Mesenchymal stem cell (in vitro differentiated cells and primary cell): Measurements from ENCODE around the gene DNHD1.

Experiments used
- DNase-seq: peaks from one replicate; pipeline ENCODE4 v3.0.0-alpha.2; 2013
- H2AFZ ChIP-seq: one replicate; pipeline ENCODE4 v1.6.1; 2013; ENCODE audit warnings: low read depth, mild to moderate bottlenecking, control low read depth, inconsistent platforms, low read length, moderate library complexity
- H2AK5ac ChIP-seq: 2 replicates; pipeline ENCODE4 v1.6.1; 2013; ENCODE audit warnings: low read length, moderate library complexity, mild to moderate bottlenecking, inconsistent platforms; ENCODE audit not compliant: severe bottlenecking
- H2BK120ac ChIP-seq: one replicate; pipeline ENCODE4 v1.6.1; 2013; ENCODE audit warnings: low read depth, mild to moderate bottlenecking, inconsistent platforms, low read length, moderate library complexity
- H2BK12ac ChIP-seq, 2 experiments: one replicate each; pipeline ENCODE4 v1.6.1; 2013; ENCODE audit warnings: inconsistent platforms in 2 of 2, low read length in 2 of 2, mild to moderate bottlenecking in 2 of 2, moderate library complexity in 2 of 2, control low read depth in 1 of 2
- H2BK15ac ChIP-seq: one replicate; pipeline ENCODE4 v1.6.1; 2013; ENCODE audit warnings: mild to moderate bottlenecking, low read depth, inconsistent platforms; ENCODE audit not compliant: poor library complexity, severe bottlenecking
- H2BK5ac ChIP-seq: 2 replicates; pipeline ENCODE4 v1.6.1; 2013; ENCODE audit warnings: low read depth, mild to moderate bottlenecking, low read length, control low read depth, inconsistent platforms; ENCODE audit not compliant: poor library complexity, severe bottlenecking
- H3K14ac ChIP-seq, 2 experiments: one replicate each; pipeline ENCODE4 v1.6.1; 2013; ENCODE audit warnings: inconsistent platforms in 2 of 2, low read length in 2 of 2, control low read depth in 1 of 2, mild to moderate bottlenecking in 1 of 2, moderate library complexity in 1 of 2
- H3K18ac ChIP-seq, 2 experiments: one replicate each; pipeline ENCODE4 v1.6.1; 2013; ENCODE audit warnings: inconsistent platforms in 2 of 2, low read length in 2 of 2, control low read depth in 1 of 2, low read depth in 1 of 2, mild to moderate bottlenecking in 1 of 2
- H3K23ac ChIP-seq, 2 experiments: one replicate each; pipeline ENCODE4 v1.6.1; 2013; ENCODE audit warnings: inconsistent platforms in 2 of 2, low read length in 2 of 2, mild to moderate bottlenecking in 2 of 2, moderate library complexity in 2 of 2, control low read depth in 1 of 2
- H3K27ac ChIP-seq: 2 replicates; pipeline ENCODE4 v1.5.1; 2013; ENCODE audit warnings: mild to moderate bottlenecking, moderate library complexity, low read length, control low read depth, inconsistent platforms; ENCODE audit not compliant: poor library complexity, severe bottlenecking
- H3K27me3 ChIP-seq, 2 experiments: 2 replicates each; pipeline versions ENCODE4 v1.6.1 to v1.7.0; 2013; ENCODE audit warnings: low read length in 2 of 2, mild to moderate bottlenecking in 2 of 2, moderate library complexity in 2 of 2, control low read depth in 1 of 2, inconsistent platforms in 1 of 2; ENCODE audit not compliant: control insufficient read depth in 1 of 2, insufficient read depth in 1 of 2
- H3K36me3 ChIP-seq, 2 experiments: 2 replicates each; pipeline versions ENCODE4 v1.6.1 to v1.7.0; 2013; ENCODE audit warnings: low read length in 2 of 2, control low read depth in 1 of 2, inconsistent platforms in 1 of 2, low read depth in 1 of 2, mild to moderate bottlenecking in 1 of 2; ENCODE audit not compliant: insufficient read depth in 2 of 2, control insufficient read depth in 1 of 2
- H3K4ac ChIP-seq, 2 experiments: one replicate each; pipeline ENCODE4 v1.6.1; 2013; ENCODE audit warnings: inconsistent platforms in 2 of 2, low read length in 2 of 2, mild to moderate bottlenecking in 2 of 2, moderate library complexity in 2 of 2, control low read depth in 1 of 2, low read depth in 1 of 2
- H3K4me1 ChIP-seq: 2 replicates; pipeline ENCODE4 v1.6.1; 2013; ENCODE audit warnings: low read depth, low read length, control low read depth; ENCODE audit not compliant: control insufficient read depth, insufficient read depth
- H3K4me2 ChIP-seq: 2 replicates; pipeline ENCODE4 v1.6.1; 2013; ENCODE audit warnings: low read length, mild to moderate bottlenecking, inconsistent platforms; ENCODE audit not compliant: poor library complexity, severe bottlenecking
- H3K4me3 ChIP-seq, 2 experiments: 2 replicates each; pipeline versions ENCODE4 v1.5.1 to v1.7.0; 2013; ENCODE audit warnings: low read length in 2 of 2, mild to moderate bottlenecking in 2 of 2, control low read depth in 1 of 2, low read depth in 1 of 2; ENCODE audit not compliant: insufficient read depth in 1 of 2
- H3K79me1 ChIP-seq: replicated peaks from 2 replicates; pipeline ENCODE4 v1.6.1; 2013; ENCODE audit warnings: mild to moderate bottlenecking, control low read depth, low read length, inconsistent platforms; ENCODE audit not compliant: poor library complexity, severe bottlenecking
- H3K9ac ChIP-seq: 2 replicates; pipeline ENCODE4 v1.7.0; 2013; ENCODE audit warnings: mild to moderate bottlenecking, low read length, moderate library complexity
- H3K9me3 ChIP-seq: 2 replicates; pipeline ENCODE4 v1.7.0; 2013; ENCODE audit warnings: mild to moderate bottlenecking, low read length; ENCODE audit not compliant: control insufficient read depth
- H4K8ac ChIP-seq: one replicate; pipeline ENCODE4 v1.6.1; 2013; ENCODE audit warnings: inconsistent platforms, mild to moderate bottlenecking, low read length, moderate library complexity
- H4K91ac ChIP-seq: one replicate; pipeline ENCODE4 v1.6.1; 2013; ENCODE audit warnings: mild to moderate bottlenecking, low read length, inconsistent platforms
- WGBS: methylation state at CpG from one replicate; pipeline ENCODE4 v1.1.7; 2013; ENCODE audit warnings: mixed read lengths; 5-methylcytosine and 5-hydroxymethylcytosine counted together

The DNHD1 gene

GRCh38 chr11:6557761-6558674 is 60.9 kb downstream of the DNHD1 start:
- Histone ChIP-seq H3K9ac (no peak overlapping the region), H2BK120ac (no peak overlapping the region), H4K91ac (no peak overlapping the region), H3K27ac (no peak overlapping the region), H2BK12ac (no peak overlapping the region), H3K4me1 (peaks cover 12% of the 10 kb centered on the region), H2AFZ (no peak overlapping the region), H3K4me2 (no peak overlapping the region), H4K8ac (no peak overlapping the region), H3K14ac (no peak overlapping the region), H3K4ac (no peak overlapping the region), H2AK5ac (no peak overlapping the region), H3K4me3 (no peak overlapping the region), H3K23ac (no peak overlapping the region), H3K18ac (no peak overlapping the region), H3K36me3 (peaks cover 13 to 47% of the 10 kb centered on the region in 2 experiments), H3K27me3 (no peaks in the 10 kb centered on the region), H3K79me1 (no peaks in the 10 kb centered on the region), H2BK15ac (no peak overlapping the region), H3K9me3 (no peaks in the 10 kb centered on the region), H2BK5ac (no peak overlapping the region)
- no peak for DNase-seq
- 95% methylated on average over 14 of the region's 14 CpGs for WGBS

GRCh38 chr11:6559369-6559768 is 62.3 kb downstream of the DNHD1 start:
- no peak overlapping the region for H2BK120ac ChIP-seq
- no peak overlapping the region for H3K9ac ChIP-seq
- WGBS: 100% methylated on average over 1 of the region's 1 CpG
- H3K4me2 ChIP-seq: no peak overlapping the region
- no peak overlapping the region for H3K4me3 ChIP-seq
- H3K27ac ChIP-seq: no peak overlapping the region
- H4K91ac ChIP-seq: no peak overlapping the region
- H3K36me3 ChIP-seq: peaks cover 16 to 60% of the 10 kb centered on the region in 2 experiments
- no peak for DNase-seq
- no peaks in the 10 kb centered on the region for H3K79me1 ChIP-seq
- no peak overlapping the region for H3K18ac ChIP-seq
- H2BK5ac ChIP-seq: no peak overlapping the region
- no peak overlapping the region for H2BK15ac ChIP-seq
- H3K23ac ChIP-seq: no peak overlapping the region
- H3K27me3 ChIP-seq: no peaks in the 10 kb centered on the region
- H2AK5ac ChIP-seq: no peak overlapping the region
- no peak overlapping the region for H3K14ac ChIP-seq
- H2AFZ ChIP-seq: no peak overlapping the region
- no peak overlapping the region for H4K8ac ChIP-seq
- H3K4ac ChIP-seq: no peak overlapping the region
- H2BK12ac ChIP-seq: no peak overlapping the region
- peaks cover 17% of the 10 kb centered on the region for H3K4me1 ChIP-seq
- no peaks in the 10 kb centered on the region for H3K9me3 ChIP-seq

- no peak overlapping the region for H2BK120ac ChIP-seq
- H4K91ac ChIP-seq: no peak overlapping the region
- no peak overlapping the region for H3K23ac ChIP-seq
- H3K36me3 ChIP-seq: peaks cover 16 to 68% of the 10 kb centered on the region in 2 experiments
- no peak overlapping the region for H3K14ac ChIP-seq
- H2AK5ac ChIP-seq: no peak overlapping the region
- no peak overlapping the region for H2AFZ ChIP-seq
- no peak overlapping the region for H2BK12ac ChIP-seq
- WGBS: 92% methylated on average over 3 of the region's 3 CpGs
- no peak for DNase-seq
- no peaks in the 10 kb centered on the region for H3K79me1 ChIP-seq
- no peak overlapping the region for H2BK15ac ChIP-seq
- H4K8ac ChIP-seq: no peak overlapping the region
- peaks cover 18% of the 10 kb centered on the region for H3K4me1 ChIP-seq
- H3K27ac ChIP-seq: no peak overlapping the region
- no peak overlapping the region for H3K4me2 ChIP-seq
- H3K9ac ChIP-seq: no peak overlapping the region
- H3K9me3 ChIP-seq: no peaks in the 10 kb centered on the region
- H3K4ac ChIP-seq: no peak overlapping the region
- no peak overlapping the region for H3K18ac ChIP-seq
- no peaks in the 10 kb centered on the region for H3K27me3 ChIP-seq
- no peak overlapping the region for H3K4me3 ChIP-seq
- no peak overlapping the region for H2BK5ac ChIP-seq
Measured at GRCh38 chr11:6561288-6561687, 64.2 kb downstream of the DNHD1 start.

GRCh38 chr11:6563121-6563619 is 66.1 kb downstream of the DNHD1 start:
- 98% methylated on average over 4 of the region's 4 CpGs for WGBS
- no peak overlapping the region for H3K18ac ChIP-seq

More at GRCh38 chr11:6563121-6563619, 66.1 kb downstream of the DNHD1 start:
- H3K9me3 ChIP-seq: no peaks in the 10 kb centered on the region
- no peak for DNase-seq
- no peaks in the 10 kb centered on the region for H3K79me1 ChIP-seq
- H3K23ac ChIP-seq: no peak overlapping the region
- no peak overlapping the region for H2BK15ac ChIP-seq
- no peak overlapping the region for H2BK120ac ChIP-seq
- H3K27me3 ChIP-seq: no peaks in the 10 kb centered on the region
- H2BK5ac ChIP-seq: no peak overlapping the region
- H3K4me3 ChIP-seq: no peak overlapping the region
- no peak overlapping the region for H2AFZ ChIP-seq
- H3K4me2 ChIP-seq: no peak overlapping the region
- H3K4ac ChIP-seq: no peak overlapping the region
- H4K8ac ChIP-seq: no peak overlapping the region
- H4K91ac ChIP-seq: no peak overlapping the region
- no peak overlapping the region for H3K14ac ChIP-seq
- H2BK12ac ChIP-seq: no peak overlapping the region
- peaks cover 21 to 67% of the 10 kb centered on the region in 2 experiments for H3K36me3 ChIP-seq
- H3K9ac ChIP-seq: no peak overlapping the region
- H2AK5ac ChIP-seq: no peak overlapping the region
- no peak overlapping the region for H3K27ac ChIP-seq
- H3K4me1 ChIP-seq: peaks cover 11% of the 10 kb centered on the region
